ENCODE measurements around the gene ATAD3B. TPM values are rescaled to one million over a fixed set of nuclear protein-coding genes. Genes with fewer than 3 reads are reported as not detected.

Gene ATAD3B
- total RNA-seq, 1 donor from 2014 or later: 8.3 TPM

- H3K27ac ChIP-seq (replicated peaks): no peak overlapping the region
- peaks cover 29% of the 10 kb centered on the region for H3K27me3 ChIP-seq (ENCODE audit: low read depth)
- intact Hi-C loops (cut with micrococcal nuclease): no loop called here
- H3K4me3 ChIP-seq: no peak overlapping the region
- no peak for DNase-seq
- peaks cover 62% of the 10 kb centered on the region for H3K4me1 ChIP-seq
- no peak for TF ChIP-seq CTCF (IDR thresholded peaks at IDR 0.05; ENCODE audit: borderline replicate concordance)
- H3K9me3 ChIP-seq (replicated peaks): no peaks in the 10 kb centered on the region
- H3K36me3 ChIP-seq: no peaks in the 10 kb centered on the region
These were observed 33.6 kb upstream of the ATAD3B start for GRCh38 chr1:1437904-1438376.

DNA sequence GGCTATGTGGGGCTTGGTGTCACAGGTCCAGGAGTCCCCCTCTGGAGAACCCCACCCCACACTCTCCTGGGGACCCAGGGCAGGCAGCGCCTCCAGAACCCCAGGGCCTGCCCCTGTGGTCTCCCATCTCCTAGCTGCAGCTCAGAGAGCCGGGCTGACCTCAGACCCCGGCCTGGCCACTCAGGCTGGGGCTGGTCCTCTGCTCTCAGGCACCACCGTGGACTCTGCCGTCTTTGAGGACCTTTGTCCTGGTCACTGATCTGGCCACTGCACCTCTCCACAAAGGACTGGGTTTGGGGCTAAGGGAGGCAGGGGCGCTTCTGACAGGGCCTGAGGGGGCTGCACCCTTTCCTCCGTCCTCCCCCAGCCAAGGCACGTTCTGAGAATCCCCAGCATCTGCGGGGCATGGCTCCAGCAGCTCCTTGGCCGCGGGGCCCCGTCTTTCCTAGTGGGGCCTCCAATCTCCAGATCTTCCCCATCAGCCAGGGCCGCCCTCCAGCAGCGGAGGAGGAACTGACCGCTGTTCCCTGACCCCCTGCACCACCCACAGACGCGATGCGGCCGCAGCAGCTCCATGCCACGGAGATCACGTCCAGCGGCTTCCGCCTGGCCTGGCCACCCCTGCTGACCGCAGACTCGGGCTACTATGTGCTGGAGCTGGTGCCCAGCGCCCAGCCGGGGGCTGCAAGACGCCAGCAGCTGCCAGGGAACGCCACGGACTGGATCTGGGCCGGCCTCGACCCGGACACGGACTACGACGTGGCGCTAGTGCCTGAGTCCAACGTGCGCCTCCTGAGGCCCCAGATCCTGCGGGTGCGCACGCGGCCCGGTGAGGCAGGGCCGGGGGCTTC is 32.8 kb upstream of the ATAD3B start:
- Histone ChIP-seq H3K4me1 (peaks cover 54% of the 10 kb centered on the region), H3K36me3 (no peaks in the 10 kb centered on the region), H3K4me3 (no peak overlapping the region), H3K9me3 (replicated peaks) (no peaks in the 10 kb centered on the region), H3K27me3 (ENCODE audit: low read depth) (peaks cover 25% of the 10 kb centered on the region), H3K27ac (replicated peaks) (no peak overlapping the region)
- DNase-seq: no peak
- TF ChIP-seq CTCF (IDR thresholded peaks at IDR 0.05; ENCODE audit: borderline replicate concordance): no peak
- intact Hi-C loops (cut with micrococcal nuclease): no loop called here

GRCh38 chr1:1439546-1440261 is 31.9 kb upstream of the ATAD3B start:
- Histone ChIP-seq H3K4me1 (peaks cover 44% of the 10 kb centered on the region), H3K4me3 (no peak overlapping the region), H3K27me3 (ENCODE audit: low read depth) (peaks cover 16% of the 10 kb centered on the region), H3K36me3 (no peaks in the 10 kb centered on the region), H3K9me3 (replicated peaks) (no peaks in the 10 kb centered on the region), H3K27ac (replicated peaks) (no peak overlapping the region)
- intact Hi-C loops (cut with micrococcal nuclease): no loop called here
- no peak for DNase-seq
- TF ChIP-seq CTCF (IDR thresholded peaks at IDR 0.05; ENCODE audit: borderline replicate concordance): no peak

DNA sequence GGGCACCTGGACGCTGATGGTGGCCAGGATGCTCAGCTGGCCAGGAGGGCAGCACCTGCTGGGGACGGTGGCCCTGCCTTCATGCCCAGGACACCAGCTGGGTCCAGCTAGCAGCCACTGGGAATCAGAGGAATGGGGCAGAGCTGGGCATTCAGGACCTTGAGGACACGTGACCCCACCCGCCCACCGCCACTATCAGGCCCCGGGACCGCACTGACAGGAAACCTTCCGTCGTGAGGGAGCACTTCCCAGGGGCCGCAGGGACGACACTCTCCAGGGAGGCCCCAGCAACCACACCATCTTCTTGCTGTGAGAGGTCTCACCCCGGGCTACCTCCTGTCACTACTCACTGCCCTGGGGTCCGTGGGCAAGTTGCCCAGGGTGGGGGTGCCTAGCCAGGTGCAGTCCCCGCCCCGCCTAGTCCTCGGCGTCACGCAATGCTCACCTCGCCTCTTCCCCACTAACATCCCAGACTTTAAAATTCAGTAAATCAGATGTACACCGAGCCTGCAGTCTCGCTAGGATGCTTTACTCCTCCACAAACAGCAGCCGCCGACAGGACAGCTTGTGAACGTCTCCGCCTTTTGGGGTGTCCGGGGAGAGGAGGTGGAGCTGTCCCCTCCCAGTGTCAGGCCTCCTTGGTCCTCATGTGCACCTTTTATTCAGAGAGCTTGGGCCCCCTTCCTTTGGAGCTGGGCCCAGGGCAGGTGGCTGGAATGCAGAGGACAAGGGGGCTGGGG is 31.1 kb upstream of the ATAD3B start:
- intact Hi-C loops (cut with micrococcal nuclease): no loop called here
- peaks cover 9% of the 10 kb centered on the region for H3K27me3 ChIP-seq (ENCODE audit: low read depth)
- H3K4me1 ChIP-seq: peaks cover 38% of the 10 kb centered on the region
- no peaks in the 10 kb centered on the region for H3K36me3 ChIP-seq
- no peak for TF ChIP-seq CTCF (IDR thresholded peaks at IDR 0.05; ENCODE audit: borderline replicate concordance)
- no peak for DNase-seq
- no peak overlapping the region for H3K4me3 ChIP-seq
- no peak overlapping the region for H3K27ac ChIP-seq (replicated peaks)
- H3K9me3 ChIP-seq (replicated peaks): no peaks in the 10 kb centered on the region
